HK-2 (cell line): ENCODE data around the gene SIRPG.

Experiments used
- DNase-seq: peaks from one replicate; pipeline ENCODE4 v3.0.0-alpha.2; 2018; ENCODE audit not compliant: unreplicated experiment

Gene SIRPG

GRCh38 chr20:1595333-1595732, 62.2 kb downstream of the SIRPG start:
- no peak for DNase-seq

DNA sequence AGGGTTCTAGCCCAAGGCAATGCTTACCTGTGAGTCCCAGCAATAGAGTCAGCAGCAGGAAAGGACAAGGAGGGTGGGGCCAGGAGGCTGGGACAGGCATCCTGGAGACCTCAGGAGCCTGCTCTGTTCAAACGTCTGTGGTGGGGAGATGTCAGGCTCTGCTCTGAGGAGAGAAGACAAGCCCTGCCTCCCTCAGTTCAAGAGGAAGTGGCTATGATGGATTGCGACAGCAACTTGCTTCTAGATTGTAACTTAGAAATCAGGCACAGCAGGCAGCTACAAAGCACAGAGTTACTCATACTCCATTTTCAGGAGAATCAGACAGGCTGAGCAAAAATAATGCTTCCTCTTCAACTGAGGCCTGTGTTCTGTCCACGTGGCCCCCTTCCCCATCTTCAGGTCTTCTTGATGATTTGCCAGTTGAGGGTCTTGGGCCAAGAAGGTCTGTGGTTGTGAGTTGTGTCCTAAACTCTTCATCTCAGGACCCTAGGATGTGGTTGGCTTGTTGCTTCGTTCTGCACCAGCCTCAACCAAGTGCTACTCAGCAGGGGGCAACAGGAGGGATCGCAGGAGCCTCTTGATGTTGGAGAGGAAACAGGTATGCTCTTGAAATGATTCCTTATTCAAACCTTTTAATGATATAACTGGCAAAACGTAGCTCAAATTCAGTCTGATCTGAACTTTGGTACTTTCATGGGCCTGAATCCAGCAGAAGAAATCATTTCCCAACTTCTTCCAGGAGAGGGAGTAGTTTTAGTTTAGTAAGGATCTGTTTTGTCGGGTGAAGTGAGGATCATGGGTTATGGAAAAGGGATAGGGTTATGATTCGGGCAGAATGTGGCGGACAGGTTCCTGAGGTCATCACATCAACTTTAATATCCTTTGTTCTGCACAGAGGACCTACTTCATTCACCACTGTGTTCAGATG, 68.8 kb downstream of the SIRPG start:
- no peak for DNase-seq

- DNase-seq, result no peak
These were observed 69.6 kb downstream of the SIRPG start for GRCh38 chr20:1587781-1588532.

- no peak for DNase-seq
These were observed 78.1 kb downstream of the SIRPG start for GRCh38 chr20:1579488-1579887.
